GM12878 (cell line): ENCODE data around the gene NT5DC3. TPM values are rescaled to one million over a fixed set of nuclear protein-coding genes. Genes with fewer than 3 reads are reported as not detected.

ENCODE experiments used
- ATAC-seq: fragments of 200-7000 bp; cut with Tn5 transposase; 3 replicates; pipeline ENCODE4 v1.9.1; 2020; ENCODE audit warnings: mild to moderate bottlenecking, moderate library complexity
- BruUV-seq: library from RNA; stranded (reverse); fragments of 400-500 nt; replicated peaks from 2 replicates; lab custom pipeline; 2021; lab: Mats Ljungman, UMichigan
- CTCF ChIA-PET: fragments of 300-600 bp; sonication (Branson Sonifier 250); formaldehyde crosslinking; extraction: SDS; loops from one replicate; lab custom pipeline; 2021; ENCODE audit warnings: inconsistent platforms; lab: Yijun Ruan, JAX
- POLR2A ChIA-PET: fragments of 350-600 bp; formaldehyde crosslinking; extraction: SDS; loops from one replicate; lab custom pipeline; 2021; ENCODE audit warnings: inconsistent platforms; lab: Charles Lee
- RAD21 ChIA-PET: fragments of 300-600 bp; sonication (Branson Sonifier 250); formaldehyde crosslinking; loops from one replicate; lab custom pipeline; 2023; ENCODE audit warnings: antibody characterized with exemption; ENCODE audit not compliant: unreplicated experiment; lab: Charles Lee
- SMC1A ChIA-PET: fragments of 300-600 bp; sonication (Branson Sonifier 250); formaldehyde crosslinking; loops from one replicate; lab custom pipeline; 2023; ENCODE audit not compliant: unreplicated experiment, uncharacterized antibody; lab: Charles Lee
- DNase-seq: peaks from one replicate; pipeline ENCODE4 v3.0.0-alpha.2; 2011; ENCODE audit warnings: low read depth, low spot score
- FAIRE-seq: peaks from 3 replicates; lab custom pipeline; 2011; peaks lifted over from hg19 to GRCh38; lab: Jason Lieb, UNC
- H2AFZ ChIP-seq: 2 replicates; pipeline ENCODE4 v1.6.0; 2011; ENCODE audit warnings: low read depth, low read length, control low read depth; ENCODE audit not compliant: control insufficient read depth
- H3K27ac ChIP-seq: 2 replicates; pipeline ENCODE4 v1.5.1; 2011; ENCODE audit warnings: control low read depth; ENCODE audit not compliant: control insufficient read depth, insufficient read depth
- H3K27me3 ChIP-seq, 2 experiments: replicated peaks in 1 of 2; 2 replicates each; pipeline versions ENCODE4 v1.6.0 to v1.6.1; 2011; ENCODE audit warnings: low read length in 1 of 2; ENCODE audit not compliant: control insufficient read depth in 2 of 2, insufficient read depth in 2 of 2
- H3K36me3 ChIP-seq, 2 experiments: 2 replicates each; pipeline ENCODE4 v1.5.1; 2011; ENCODE audit warnings: low read length in 1 of 2; ENCODE audit not compliant: control insufficient read depth in 2 of 2, insufficient read depth in 2 of 2
- H3K4me1 ChIP-seq: 2 replicates; pipeline ENCODE4 v1.6.1; 2011; ENCODE audit warnings: mild to moderate bottlenecking, low read length, moderate library complexity, mixed read lengths; ENCODE audit not compliant: control insufficient read depth, insufficient read depth
- H3K4me2 ChIP-seq: 2 replicates; pipeline ENCODE4 v1.6.0; 2011; ENCODE audit warnings: control low read depth; ENCODE audit not compliant: control insufficient read depth, insufficient read depth
- H3K4me3 ChIP-seq: fragments of 200-600 bp; sonication (generic); 2 replicates; pipeline ENCODE4 v1.5.1; 2016
- H3K79me2 ChIP-seq: 2 replicates; pipeline ENCODE4 v1.6.0; 2011; ENCODE audit warnings: low read length; ENCODE audit not compliant: control insufficient read depth, insufficient read depth
- H3K9ac ChIP-seq: 2 replicates; pipeline ENCODE4 v1.8.0; 2011; ENCODE audit warnings: low read length, control low read depth, mixed read lengths; ENCODE audit not compliant: control insufficient read depth, insufficient read depth
- H3K9me3 ChIP-seq: replicated peaks from 3 replicates; pipeline ENCODE4 v1.5.1; 2011; ENCODE audit warnings: mild to moderate bottlenecking, low read length; ENCODE audit not compliant: control insufficient read depth, insufficient read depth
- H4K20me1 ChIP-seq: 2 replicates; pipeline ENCODE4 v1.6.0; 2011; ENCODE audit not compliant: control insufficient read depth, insufficient read depth
- EGR1 ChIP-seq, 2 experiments: IDR thresholded peaks; 1 replicate in 1 of 2; 2 replicates in 1 of 2; pipeline ENCODE4 v1.6.1; 2011 to 2012; ENCODE audit warnings: low read depth in 2 of 2, low read length in 2 of 2, borderline replicate concordance in 1 of 2, mild to moderate bottlenecking in 1 of 2, moderate library complexity in 1 of 2
- ESRRA ChIP-seq: IDR thresholded peaks from 2 replicates; pipeline ENCODE4 v1.6.1; 2012; ENCODE audit warnings: mild to moderate bottlenecking, low read length, improper control_type of control experiment
- NFXL1 ChIP-seq: fragments of 450-650 bp; IDR thresholded peaks from 2 replicates; pipeline ENCODE4 v1.6.1; 2017; ENCODE audit warnings: antibody characterized with exemption, mild to moderate bottlenecking, borderline replicate concordance
- NRF1 ChIP-seq: conservative IDR thresholded peaks from 2 replicates; pipeline ENCODE4 v1.6.1; 2011; ENCODE audit warnings: mild to moderate bottlenecking, low read depth, low read length, improper control_type of control experiment
- POU2F2 ChIP-seq: IDR thresholded peaks from 3 replicates; pipeline ENCODE4 v1.6.1; 2011; ENCODE audit warnings: low read depth, mild to moderate bottlenecking, low read length, borderline replicate concordance
- RELA ChIP-seq: fragments of 450-650 bp; IDR thresholded peaks from 2 replicates; pipeline ENCODE4 v1.8.0; 2014; ENCODE audit warnings: borderline replicate concordance; ENCODE audit not compliant: partially characterized antibody
- SIX5 ChIP-seq: IDR thresholded peaks from 2 replicates; pipeline ENCODE4 v1.6.1; 2011; ENCODE audit warnings: mild to moderate bottlenecking, low read depth, low read length, moderate library complexity; ENCODE audit not compliant: severe bottlenecking
- SMC3 ChIP-seq: IDR thresholded peaks from 2 replicates; pipeline ENCODE4 v1.6.1; 2011; ENCODE audit warnings: low read length, improper control_type of control experiment, borderline replicate concordance
- in situ Hi-C: fragments of 300-500 bp; cut with MboI; formaldehyde crosslinking; loops from 9 replicates; pipeline ENCODE4 v1.14.3; 2018; ENCODE audit warnings: mixed read lengths
- intact Hi-C: fragments of 100-400 bp; cut with micrococcal nuclease; formaldehyde crosslinking; loops from one replicate; pipeline ENCODE4 v1.14.2; 2022; ENCODE audit not compliant: unreplicated experiment
- polyA plus RNA-seq, 11 experiments: library from polyadenylated mRNA; depleted of rRNA in 4 of 11; unstranded in 6 of 11; stranded (reverse) in 5 of 11; fragments of >200 nt; fragmentation: Nextera tagmentation in 4 of 11; fragmentation: Illumina TruSeq in 1 of 11; extraction: Ambion mirVana in 4 of 11; extraction: Trizol in 1 of 11; gene quantifications; 1 replicate in 1 of 11; 2 replicates in 10 of 11; pipeline versions ENCODE4 v1.2.1 to v1.2.3, GENCODE V29; 2011 to 2016; ENCODE audit warnings: inconsistent platforms in 2 of 11, missing spikeins in 2 of 11, low read depth in 1 of 11
- total RNA-seq, 4 experiments: library from RNA; depleted of rRNA in 3 of 4; stranded (reverse); fragments of >200 nt in 3 of 4; fragmentation: Illumina TruSeq in 1 of 4; extraction: Trizol in 1 of 4; gene quantifications; 2 replicates each; pipeline versions ENCODE4 v1.2.1 to v1.2.3, GENCODE V29; 2013 to 2021
- TF ChIP-seq, protein P1 (sequence below): fragments of 450-650 bp; IDR thresholded peaks from 2 replicates; pipeline ENCODE4 v1.6.1; 2018; ENCODE audit warnings: borderline replicate concordance, mild to moderate bottlenecking; ENCODE audit not compliant: partially characterized antibody
- TF ChIP-seq, protein P2 (sequence below): fragments of 450-650 bp; formaldehyde crosslinking; IDR thresholded peaks from 2 replicates; pipeline ENCODE4 v1.4.0; 2022; ENCODE audit warnings: mild to moderate bottlenecking, moderate library complexity
- TF ChIP-seq, protein P3 (sequence below): fragments of 450-650 bp; IDR thresholded peaks from 2 replicates; pipeline ENCODE4 v1.6.1; 2017; ENCODE audit warnings: borderline replicate concordance

Gene NT5DC3
- total and polyA plus RNA-seq, 10 of the 15 experiments (the other 5 are each of a cell fraction or from before 2014, with no cell fraction given), result 2.0 to 12.4 (median 5.9) TPM

DNA sequence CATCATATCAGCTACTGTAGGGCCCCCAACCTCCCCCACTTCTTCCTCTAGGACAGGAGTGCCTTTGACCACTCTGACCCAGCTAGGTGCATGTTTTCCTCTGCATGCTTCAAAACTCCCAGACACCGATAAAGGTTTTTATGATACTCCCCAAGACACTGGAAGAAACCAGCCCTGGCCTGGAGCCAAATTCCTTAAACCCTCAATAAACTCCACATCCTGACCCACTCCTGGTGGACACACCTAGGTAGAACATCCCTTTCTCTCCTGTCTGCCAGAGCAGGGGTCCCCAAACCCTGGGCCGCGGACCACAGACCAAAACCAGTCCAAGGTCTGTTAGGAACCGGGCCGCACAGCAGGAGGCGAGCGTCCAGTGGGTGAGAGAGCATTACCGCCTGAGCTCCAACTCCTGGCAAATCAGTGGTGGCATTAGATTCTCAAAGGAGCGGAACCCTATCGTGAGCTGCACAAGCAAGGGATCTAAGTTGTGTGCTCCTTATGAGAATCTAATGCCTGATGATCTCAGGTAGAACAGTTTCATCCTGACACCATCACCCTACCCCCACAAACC is 49.6 kb downstream of the NT5DC3 start (continued):
- TF ChIP-seq POU2F2, result no peak
- no peak for TF ChIP-seq SMC3
- TF ChIP-seq, protein P1, sequence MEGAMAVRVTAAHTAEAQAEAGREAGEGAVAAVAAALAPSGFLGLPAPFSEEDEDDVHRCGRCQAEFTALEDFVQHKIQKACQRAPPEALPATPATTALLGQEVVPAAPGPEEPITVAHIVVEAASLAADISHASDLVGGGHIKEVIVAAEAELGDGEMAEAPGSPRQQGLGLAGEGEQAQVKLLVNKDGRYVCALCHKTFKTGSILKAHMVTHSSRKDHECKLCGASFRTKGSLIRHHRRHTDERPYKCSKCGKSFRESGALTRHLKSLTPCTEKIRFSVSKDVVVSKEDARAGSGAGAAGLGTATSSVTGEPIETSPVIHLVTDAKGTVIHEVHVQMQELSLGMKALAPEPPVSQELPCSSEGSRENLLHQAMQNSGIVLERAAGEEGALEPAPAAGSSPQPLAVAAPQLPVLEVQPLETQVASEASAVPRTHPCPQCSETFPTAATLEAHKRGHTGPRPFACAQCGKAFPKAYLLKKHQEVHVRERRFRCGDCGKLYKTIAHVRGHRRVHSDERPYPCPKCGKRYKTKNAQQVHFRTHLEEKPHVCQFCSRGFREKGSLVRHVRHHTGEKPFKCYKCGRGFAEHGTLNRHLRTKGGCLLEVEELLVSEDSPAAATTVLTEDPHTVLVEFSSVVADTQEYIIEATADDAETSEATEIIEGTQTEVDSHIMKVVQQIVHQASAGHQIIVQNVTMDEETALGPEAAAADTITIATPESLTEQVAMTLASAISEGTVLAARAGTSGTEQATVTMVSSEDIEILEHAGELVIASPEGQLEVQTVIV, result no peak
- no peak for TF ChIP-seq NRF1

DNA sequence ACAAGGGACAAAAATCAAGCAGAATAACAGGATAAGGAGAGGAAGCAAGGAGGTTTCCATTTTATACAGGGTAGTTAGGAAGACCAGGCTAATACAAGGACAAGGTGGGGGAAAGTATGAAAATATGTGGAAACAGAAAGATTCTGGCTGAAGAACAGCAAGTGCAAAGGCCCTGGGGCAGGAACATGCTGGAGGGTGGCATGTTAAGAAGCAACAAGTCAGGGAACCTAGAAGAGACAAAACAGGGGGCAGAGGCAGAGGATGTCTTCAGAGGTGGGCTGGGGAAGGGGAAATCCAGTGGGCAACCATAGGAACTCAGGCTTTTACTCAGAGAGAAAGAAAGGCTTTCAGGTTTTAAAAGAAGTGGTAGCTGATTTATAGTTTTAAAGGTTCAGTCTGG is 54.8 kb downstream of the NT5DC3 start:
- ChIA-PET SMC1A (interaction anchor here (1.2 kb wide), 1 partner anchor 92 kb away, joined by 3 read pairs; no protein-coding TSS in a partner anchor), RAD21 (no interaction called here), POLR2A (no interaction called here), CTCF (no interaction called here)
- in situ Hi-C loops (no loop called here), intact Hi-C loops (no loop called here)
- Histone ChIP-seq H3K9ac (no peak overlapping the region), H3K27me3 (no peaks in the 10 kb centered on the region), H3K36me3 (peaks cover 2 to 7% of the 10 kb centered on the region in 2 experiments; a peak in 3 of 4 replicates), H4K20me1 (no peaks in the 10 kb centered on the region), H3K4me3 (no peak overlapping the region), H3K4me2 (no peak overlapping the region), H3K79me2 (no peaks in the 10 kb centered on the region), H3K27ac (no peak overlapping the region), H2AFZ (no peak overlapping the region), H3K4me1 (no peaks in the 10 kb centered on the region), H3K9me3 (no peaks in the 10 kb centered on the region)
- FAIRE-seq (no peak), DNase-seq (no peak), ATAC-seq (no peak)
- no TSS peak for BruUV-seq
- TF ChIP-seq, protein P2, sequence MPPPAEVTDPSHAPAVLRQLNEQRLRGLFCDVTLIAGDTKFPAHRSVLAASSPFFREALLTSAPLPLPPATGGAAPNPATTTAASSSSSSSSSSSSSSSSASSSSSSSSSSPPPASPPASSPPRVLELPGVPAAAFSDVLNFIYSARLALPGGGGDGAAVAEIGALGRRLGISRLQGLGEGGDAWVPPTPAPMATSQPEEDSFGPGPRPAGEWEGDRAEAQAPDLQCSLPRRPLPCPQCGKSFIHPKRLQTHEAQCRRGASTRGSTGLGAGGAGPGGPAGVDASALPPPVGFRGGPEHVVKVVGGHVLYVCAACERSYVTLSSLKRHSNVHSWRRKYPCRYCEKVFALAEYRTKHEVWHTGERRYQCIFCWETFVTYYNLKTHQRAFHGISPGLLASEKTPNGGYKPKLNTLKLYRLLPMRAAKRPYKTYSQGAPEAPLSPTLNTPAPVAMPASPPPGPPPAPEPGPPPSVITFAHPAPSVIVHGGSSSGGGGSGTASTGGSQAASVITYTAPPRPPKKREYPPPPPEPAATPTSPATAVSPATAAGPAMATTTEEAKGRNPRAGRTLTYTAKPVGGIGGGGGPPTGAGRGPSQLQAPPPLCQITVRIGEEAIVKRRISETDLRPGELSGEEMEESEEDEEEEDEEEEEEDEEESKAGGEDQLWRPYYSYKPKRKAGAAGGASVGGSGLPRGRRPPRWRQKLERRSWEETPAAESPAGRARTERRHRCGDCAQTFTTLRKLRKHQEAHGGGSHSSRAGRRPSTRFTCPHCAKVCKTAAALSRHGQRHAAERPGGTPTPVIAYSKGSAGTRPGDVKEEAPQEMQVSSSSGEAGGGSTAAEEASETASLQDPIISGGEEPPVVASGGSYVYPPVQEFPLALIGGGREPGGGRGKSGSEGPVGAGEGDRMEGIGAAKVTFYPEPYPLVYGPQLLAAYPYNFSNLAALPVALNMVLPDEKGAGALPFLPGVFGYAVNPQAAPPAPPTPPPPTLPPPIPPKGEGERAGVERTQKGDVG (CRISPR knock-in tag), result no peak
- TF ChIP-seq ESRRA (no peak), EGR1 (IDR thresholded peaks at IDR 0.05; ENCODE audit: borderline replicate concordance in 1 of 2, low read depth in 2 of 2, low read length in 2 of 2) (no peak), RELA (no peak), NFXL1 (no peak), SIX5 (no peak)
- TF ChIP-seq, protein P3, sequence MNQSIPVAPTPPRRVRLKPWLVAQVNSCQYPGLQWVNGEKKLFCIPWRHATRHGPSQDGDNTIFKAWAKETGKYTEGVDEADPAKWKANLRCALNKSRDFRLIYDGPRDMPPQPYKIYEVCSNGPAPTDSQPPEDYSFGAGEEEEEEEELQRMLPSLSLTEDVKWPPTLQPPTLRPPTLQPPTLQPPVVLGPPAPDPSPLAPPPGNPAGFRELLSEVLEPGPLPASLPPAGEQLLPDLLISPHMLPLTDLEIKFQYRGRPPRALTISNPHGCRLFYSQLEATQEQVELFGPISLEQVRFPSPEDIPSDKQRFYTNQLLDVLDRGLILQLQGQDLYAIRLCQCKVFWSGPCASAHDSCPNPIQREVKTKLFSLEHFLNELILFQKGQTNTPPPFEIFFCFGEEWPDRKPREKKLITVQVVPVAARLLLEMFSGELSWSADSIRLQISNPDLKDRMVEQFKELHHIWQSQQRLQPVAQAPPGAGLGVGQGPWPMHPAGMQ, result no peak
